NOMO-1 treated with DMSO at 0.1 percent for 48 hours (cell line): ENCODE results near the gene ACVR1.

ENCODE experiments used
- DNase-seq: peaks from one replicate; lab custom pipeline; 2025; ENCODE audit not compliant: unreplicated experiment; lab: John Stamatoyannopoulos, UW

Gene ACVR1

GRCh38 chr2:157876066-157876785 lies at the start of gene ACVR1:
Gene ACVR1 (minus strand): TSS chr2:157876330. CDS start chr2:157799493, 76,837 bp downstream.
- peak; percentile 95 for DNase-seq

DNA sequence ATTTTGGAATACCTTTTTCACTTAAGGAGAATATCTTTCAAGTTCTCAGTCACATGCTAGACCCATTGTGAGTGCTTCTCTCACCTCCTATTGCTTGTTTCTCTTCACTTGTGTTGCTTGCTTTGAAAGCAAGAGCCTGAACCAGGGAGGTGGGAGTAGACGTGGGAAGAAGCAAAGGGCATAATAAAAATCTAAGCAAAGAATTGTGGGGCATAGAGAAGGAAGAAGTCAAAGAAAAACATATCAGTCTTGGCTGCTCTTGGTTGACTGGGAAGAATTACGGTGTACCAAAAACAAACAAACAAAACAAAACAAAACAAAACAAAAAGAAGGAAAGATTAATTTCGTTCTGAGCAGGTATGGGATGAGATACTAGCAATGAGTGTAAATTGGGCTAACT lies 48.9 kb upstream of the ACVR1 start:
- DNase-seq: no peak

DNA sequence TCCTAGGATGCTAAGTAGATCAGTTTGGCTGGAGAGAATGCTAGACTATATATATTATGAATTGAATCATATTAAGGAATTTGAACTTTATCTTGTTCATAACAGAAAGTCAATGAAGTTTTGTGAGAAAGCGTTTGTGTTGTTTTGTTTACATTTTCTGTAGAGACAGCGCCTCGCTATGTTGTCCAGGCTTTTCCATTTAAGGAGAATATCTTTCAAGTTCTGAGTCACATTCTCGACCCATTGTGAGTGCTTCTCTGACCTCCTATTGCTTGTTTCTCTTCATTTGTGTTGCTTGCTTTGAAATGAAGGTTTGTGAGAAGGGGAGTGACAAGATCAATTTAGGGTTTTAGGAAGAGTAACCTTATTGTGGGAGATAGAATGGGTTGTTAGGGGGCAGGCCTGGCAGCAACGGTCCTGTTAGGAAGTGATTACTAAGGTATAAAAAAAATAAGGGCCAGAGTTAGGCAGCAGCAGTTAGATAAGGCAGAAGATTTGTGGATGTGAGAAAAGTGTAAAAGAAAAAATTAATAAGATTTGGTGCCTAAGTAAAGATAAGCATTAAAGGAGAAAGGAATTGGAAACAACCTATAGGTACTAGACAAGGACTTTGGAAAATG lies 47.6 kb upstream of the ACVR1 start:
- DNase-seq: no peak

- no peak for DNase-seq
Measured at GRCh38 chr2:157922815-157923214, 46.7 kb upstream of the ACVR1 start.

DNA sequence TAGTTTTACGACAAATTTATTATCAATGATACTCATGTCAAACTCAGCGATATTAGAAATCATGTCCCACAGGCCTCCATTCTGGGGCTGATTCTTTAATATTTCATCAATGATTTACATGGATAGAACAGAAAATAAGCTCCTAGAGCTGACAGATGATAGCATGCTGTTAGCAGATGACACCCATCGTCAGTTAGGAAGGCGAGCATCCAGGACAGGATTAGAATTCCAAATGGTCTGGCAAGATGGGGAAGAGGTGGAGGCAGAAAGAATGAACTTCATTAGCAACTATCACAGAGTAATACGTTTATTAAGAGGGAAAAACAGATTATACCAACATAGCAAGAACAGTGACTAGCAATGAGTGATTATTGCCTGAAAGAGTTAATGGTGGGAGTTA lies 46.2 kb upstream of the ACVR1 start:
- DNase-seq: no peak

GRCh38 chr2:157920736-157921135 lies 44.6 kb upstream of the ACVR1 start:
- no peak for DNase-seq

DNA sequence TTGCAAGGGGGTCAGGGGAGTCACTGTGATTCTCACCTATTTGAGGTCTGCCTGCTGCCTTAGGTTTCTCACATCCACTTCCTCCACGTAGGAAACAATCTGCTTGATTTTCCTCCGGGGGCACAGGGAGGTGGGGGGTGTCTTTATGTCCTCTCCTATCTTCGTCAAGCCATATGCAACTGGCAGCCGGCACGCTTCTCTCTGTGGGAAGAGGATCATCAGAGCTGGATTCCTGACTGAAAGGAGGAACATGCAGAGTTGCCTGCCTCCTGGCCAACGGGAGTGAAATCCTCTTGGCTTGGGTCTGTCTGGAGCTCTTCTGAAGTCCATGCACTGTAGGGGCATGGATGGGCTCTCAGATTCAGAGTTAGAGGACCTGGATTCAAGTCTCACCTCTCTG lies 43.1 kb upstream of the ACVR1 start:
- no peak for DNase-seq

GRCh38 chr2:157918319-157918718 lies 42.2 kb upstream of the ACVR1 start:
- DNase-seq: no peak

GRCh38 chr2:157911750-157912149 lies 35.6 kb upstream of the ACVR1 start:
- DNase-seq: no peak

GRCh38 chr2:157911246-157911645 lies 35.1 kb upstream of the ACVR1 start:
- DNase-seq: no peak

- DNase-seq: no peak
Measured at GRCh38 chr2:157905092-157905491, 29.0 kb upstream of the ACVR1 start.

DNA sequence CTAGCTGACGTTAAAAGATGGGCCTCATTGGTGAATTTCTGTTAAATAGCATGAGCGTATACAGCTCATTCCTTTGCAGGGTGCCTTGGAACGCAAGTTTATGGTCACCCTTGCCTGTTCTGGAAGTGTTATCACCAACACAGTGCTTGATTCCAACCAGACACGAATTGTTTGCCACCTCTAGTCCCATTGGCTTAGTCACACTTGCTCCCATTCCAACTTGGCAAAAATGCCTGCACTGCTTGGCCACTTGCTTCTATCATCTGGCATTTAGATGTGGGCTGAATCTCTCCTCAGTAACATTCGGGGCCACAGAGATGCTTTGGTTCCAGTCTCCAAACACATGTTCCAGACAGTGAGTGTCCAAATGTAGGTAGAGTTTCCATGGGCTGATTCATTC lies 27.5 kb upstream of the ACVR1 start:
- DNase-seq: no peak

DNA sequence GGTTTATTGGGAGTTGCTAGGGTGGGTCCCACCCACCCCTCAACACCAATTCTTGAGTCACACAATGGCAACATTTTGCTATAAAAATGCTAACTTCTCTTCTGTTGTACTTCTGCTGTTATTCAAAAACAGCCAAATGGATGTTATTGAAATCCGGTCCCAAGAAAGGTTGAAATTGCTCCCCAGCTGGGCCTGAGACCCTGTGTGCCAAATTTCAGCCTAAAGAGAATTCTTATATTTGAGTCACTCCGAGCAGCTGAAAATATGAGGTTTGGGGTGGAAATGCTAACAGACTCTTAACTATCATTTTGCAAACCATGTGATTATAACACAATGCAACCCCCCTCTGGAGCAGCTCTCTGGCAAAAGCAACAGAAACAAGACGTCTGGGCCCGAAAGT lies 27.0 kb upstream of the ACVR1 start:
- no peak for DNase-seq

GRCh38 chr2:157902692-157903091 lies 26.6 kb upstream of the ACVR1 start:
- no peak for DNase-seq

GRCh38 chr2:157901325-157901724 lies 25.2 kb upstream of the ACVR1 start:
- DNase-seq: no peak

DNA sequence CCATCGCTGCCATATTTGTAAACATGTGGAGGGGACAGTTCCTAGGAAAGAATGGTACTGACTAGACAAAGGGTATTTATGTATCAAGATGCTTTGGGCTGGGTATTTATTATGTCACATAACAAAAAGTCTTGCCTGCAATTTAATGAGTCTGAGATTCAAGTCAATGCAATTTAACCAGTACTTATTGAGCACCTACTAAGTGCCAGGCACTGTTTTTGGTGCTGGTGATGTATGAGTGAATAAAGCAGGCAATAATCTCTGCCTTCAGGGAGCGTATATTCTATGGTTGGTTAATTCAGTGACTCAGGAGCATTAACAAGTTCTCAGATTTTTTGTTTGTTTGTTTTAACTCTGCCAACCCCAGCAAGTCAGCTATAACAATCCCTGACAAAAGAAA lies 24.6 kb upstream of the ACVR1 start:
- no peak for DNase-seq

DNA sequence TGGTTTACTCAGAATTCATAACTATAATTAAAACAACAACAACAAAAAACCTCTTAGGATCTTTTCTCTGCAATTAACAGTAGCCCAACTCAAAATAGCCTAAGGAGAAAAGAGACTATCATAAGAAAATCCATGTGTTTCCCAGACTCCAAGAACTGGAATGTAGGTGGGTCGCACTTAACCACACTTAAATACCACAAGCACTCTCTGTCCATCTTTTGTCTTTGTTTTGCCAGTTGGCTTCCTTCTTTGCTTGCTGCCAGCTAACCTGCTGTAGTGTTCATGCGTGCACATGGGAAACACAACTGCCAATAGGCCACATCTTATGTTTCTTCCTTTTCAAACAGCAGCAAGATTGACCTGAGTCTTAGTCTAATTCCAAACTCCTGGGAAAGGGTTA lies 24.1 kb upstream of the ACVR1 start:
- no peak for DNase-seq

- DNase-seq: no peak
Measured at GRCh38 chr2:157899125-157899839, 23.2 kb upstream of the ACVR1 start.

DNA sequence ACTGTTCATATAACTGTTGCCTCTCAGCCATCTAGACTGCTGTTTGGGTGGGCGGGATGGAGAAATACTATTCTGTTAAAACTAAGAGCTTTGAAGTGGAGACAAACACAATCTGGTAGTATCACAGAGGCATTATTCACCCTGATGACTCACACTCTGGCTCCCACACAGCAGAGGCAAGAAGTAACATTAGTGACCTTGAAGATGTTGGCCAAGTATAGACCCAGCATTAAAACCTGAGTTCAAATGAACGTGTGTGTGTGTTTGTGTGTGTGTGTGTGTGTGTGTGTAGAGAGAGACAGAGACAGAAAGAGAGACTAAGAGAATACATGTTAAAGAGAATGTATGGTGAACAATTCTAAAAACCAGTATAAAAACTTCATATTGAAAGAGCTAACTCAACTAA lies 22.5 kb upstream of the ACVR1 start:
- peak; percentile 13 for DNase-seq

- DNase-seq: peak; percentile 76
Measured at GRCh38 chr2:157897106-157897971, 21.2 kb upstream of the ACVR1 start.

DNA sequence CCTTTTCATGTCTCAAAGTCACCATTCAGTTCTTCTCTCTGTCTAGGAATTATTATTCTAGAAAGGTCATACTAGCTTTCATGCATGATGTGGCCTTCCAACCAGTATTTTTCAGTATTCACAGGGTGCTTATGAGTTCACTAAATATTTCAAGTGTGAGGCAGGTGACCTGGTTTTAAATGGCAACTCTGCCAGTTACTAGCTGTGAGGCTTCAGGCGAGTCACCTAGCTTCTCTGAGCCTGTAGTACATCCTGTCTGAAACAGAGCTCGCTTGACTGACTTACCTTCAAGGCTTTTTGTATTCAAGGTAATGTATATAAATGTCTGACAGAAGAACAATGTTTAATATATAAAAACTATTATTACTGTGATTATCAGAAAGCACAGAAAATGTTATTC lies 19.4 kb upstream of the ACVR1 start:
- no peak for DNase-seq
